ENCODE results near the gene SLC6A6.

- TF ChIP-seq CTCF (IDR thresholded peaks at IDR 0.05; ENCODE audit: low read length) (no peak), EZH2phosphoT487 (IDR thresholded peaks at IDR 0.05; ENCODE audit: low read length) (no peak)
Measured at GRCh38 chr3:14450922-14451606, 48.7 kb downstream of the SLC6A6 start.
